SK-N-SH treated with all-trans-retinoic acid at 6 μM for 48 hours (cell line): ENCODE measurements around the gene SGCA.

Source experiments
- ATAC-seq: fragments of 200-7000 bp; cut with Tn5 transposase; 3 replicates; pipeline ENCODE4 v1.9.1; 2020; ENCODE audit warnings: mild to moderate bottlenecking, moderate library complexity
- ARNTL ChIP-seq: fragments of 450-650 bp; formaldehyde crosslinking; IDR thresholded peaks from 2 replicates; pipeline ENCODE4 v1.5.0; 2020; ENCODE audit warnings: low read depth, mild to moderate bottlenecking, moderate library complexity, borderline replicate concordance
- BACH2 ChIP-seq: fragments of 250-450 bp; sonication (Bioruptor Pico); IDR thresholded peaks from 2 replicates; pipeline ENCODE4 v1.9.0; 2021; ENCODE audit warnings: mild to moderate bottlenecking, borderline replicate concordance
- CSDC2 ChIP-seq: fragments of 250-450 bp; sonication (Bioruptor Pico); IDR thresholded peaks from 2 replicates; pipeline ENCODE4 v1.5.0; 2020; ENCODE audit warnings: mild to moderate bottlenecking, moderate library complexity
- ESRRG ChIP-seq: fragments of 250-450 bp; sonication (Bioruptor Pico); IDR thresholded peaks from 2 replicates; pipeline ENCODE4 v1.6.1; 2021; ENCODE audit warnings: mild to moderate bottlenecking
- GLIS3 ChIP-seq: fragments of 250-450 bp; sonication (Bioruptor Pico); IDR thresholded peaks from 2 replicates; pipeline ENCODE4 v1.5.0; 2020; ENCODE audit warnings: mild to moderate bottlenecking, moderate library complexity
- ISL1 ChIP-seq: fragments of 250-450 bp; sonication (Bioruptor Pico); IDR thresholded peaks from 2 replicates; pipeline ENCODE4 v2.1.2; 2022; ENCODE audit warnings: mild to moderate bottlenecking, moderate library complexity
- OSR1 ChIP-seq: fragments of 250-450 bp; sonication (Bioruptor Pico); IDR thresholded peaks from 2 replicates; pipeline ENCODE4 v1.8.0; 2022; ENCODE audit warnings: moderate library complexity, mild to moderate bottlenecking, inconsistent platforms
- PPARA ChIP-seq: fragments of 250-450 bp; sonication (Bioruptor Pico); IDR thresholded peaks from 2 replicates; pipeline ENCODE4 v1.5.0; 2020; ENCODE audit warnings: mild to moderate bottlenecking, borderline replicate concordance
- RARB ChIP-seq: fragments of 250-450 bp; sonication (Bioruptor Pico); IDR thresholded peaks from 2 replicates; pipeline ENCODE4 v1.8.0; 2021; ENCODE audit warnings: mild to moderate bottlenecking, moderate library complexity
- SNAI2 ChIP-seq: fragments of 250-450 bp; sonication (Bioruptor Pico); IDR thresholded peaks from 2 replicates; pipeline ENCODE4 v1.5.0; 2020; ENCODE audit warnings: mild to moderate bottlenecking, moderate library complexity
- TOX ChIP-seq: fragments of 250-450 bp; sonication (Bioruptor Pico); IDR thresholded peaks from 2 replicates; pipeline ENCODE4 v1.8.0; 2021; ENCODE audit warnings: mild to moderate bottlenecking, moderate library complexity, borderline replicate concordance
- ZC3H10 ChIP-seq: fragments of 250-450 bp; sonication (Bioruptor Pico); IDR thresholded peaks from 2 replicates; pipeline ENCODE4 v1.5.1; 2021; ENCODE audit warnings: mild to moderate bottlenecking, moderate library complexity
- ZFP3 ChIP-seq: fragments of 250-450 bp; sonication (Bioruptor Pico); IDR thresholded peaks from 2 replicates; pipeline ENCODE4 v1.5.0; 2020; ENCODE audit warnings: mild to moderate bottlenecking, moderate library complexity
- ZFP30 ChIP-seq: fragments of 450-650 bp; formaldehyde crosslinking; IDR thresholded peaks from 2 replicates; pipeline ENCODE4 v1.5.0; 2022; ENCODE audit warnings: mild to moderate bottlenecking, moderate library complexity
- ZNF565 ChIP-seq: fragments of 450-650 bp; formaldehyde crosslinking; conservative IDR thresholded peaks from 2 replicates; pipeline ENCODE4 v1.5.0; 2020; ENCODE audit warnings: low read depth, mild to moderate bottlenecking, moderate library complexity
- ZNF70 ChIP-seq: fragments of 450-650 bp; formaldehyde crosslinking; IDR thresholded peaks from 2 replicates; pipeline ENCODE4 v1.5.0; 2020; ENCODE audit warnings: mild to moderate bottlenecking, moderate library complexity
- ZNF8 ChIP-seq: fragments of 450-650 bp; formaldehyde crosslinking; IDR thresholded peaks from 2 replicates; pipeline ENCODE4 v1.5.0; 2020; ENCODE audit warnings: mild to moderate bottlenecking, moderate library complexity
- TF ChIP-seq, protein P1 (sequence below): fragments of 250-450 bp; sonication (Bioruptor Pico); IDR thresholded peaks from 2 replicates; pipeline ENCODE4 v1.5.1; 2021; ENCODE audit warnings: mild to moderate bottlenecking, moderate library complexity
- TF ChIP-seq, protein P2 (sequence below): fragments of 250-450 bp; sonication (Bioruptor Pico); IDR thresholded peaks from 2 replicates; pipeline ENCODE4 v1.5.1; 2020; ENCODE audit warnings: low read depth, mild to moderate bottlenecking, moderate library complexity
- TF ChIP-seq, protein P3 (sequence below): fragments of 250-450 bp; sonication (Bioruptor Pico); IDR thresholded peaks from 2 replicates; pipeline ENCODE4 v1.8.0; 2021; ENCODE audit warnings: low read depth, mild to moderate bottlenecking, moderate library complexity, borderline replicate concordance
- TF ChIP-seq, protein P4 (sequence below): fragments of 250-450 bp; sonication (Bioruptor Pico); IDR thresholded peaks from 2 replicates; pipeline ENCODE4 v1.8.0; 2020; ENCODE audit warnings: mild to moderate bottlenecking, moderate library complexity, borderline replicate concordance
- TF ChIP-seq, protein P5 (sequence below): fragments of 250-450 bp; sonication (Bioruptor Pico); IDR thresholded peaks from 2 replicates; pipeline ENCODE4 v1.5.0; 2020; ENCODE audit warnings: mild to moderate bottlenecking, moderate library complexity

Gene SGCA

DNA sequence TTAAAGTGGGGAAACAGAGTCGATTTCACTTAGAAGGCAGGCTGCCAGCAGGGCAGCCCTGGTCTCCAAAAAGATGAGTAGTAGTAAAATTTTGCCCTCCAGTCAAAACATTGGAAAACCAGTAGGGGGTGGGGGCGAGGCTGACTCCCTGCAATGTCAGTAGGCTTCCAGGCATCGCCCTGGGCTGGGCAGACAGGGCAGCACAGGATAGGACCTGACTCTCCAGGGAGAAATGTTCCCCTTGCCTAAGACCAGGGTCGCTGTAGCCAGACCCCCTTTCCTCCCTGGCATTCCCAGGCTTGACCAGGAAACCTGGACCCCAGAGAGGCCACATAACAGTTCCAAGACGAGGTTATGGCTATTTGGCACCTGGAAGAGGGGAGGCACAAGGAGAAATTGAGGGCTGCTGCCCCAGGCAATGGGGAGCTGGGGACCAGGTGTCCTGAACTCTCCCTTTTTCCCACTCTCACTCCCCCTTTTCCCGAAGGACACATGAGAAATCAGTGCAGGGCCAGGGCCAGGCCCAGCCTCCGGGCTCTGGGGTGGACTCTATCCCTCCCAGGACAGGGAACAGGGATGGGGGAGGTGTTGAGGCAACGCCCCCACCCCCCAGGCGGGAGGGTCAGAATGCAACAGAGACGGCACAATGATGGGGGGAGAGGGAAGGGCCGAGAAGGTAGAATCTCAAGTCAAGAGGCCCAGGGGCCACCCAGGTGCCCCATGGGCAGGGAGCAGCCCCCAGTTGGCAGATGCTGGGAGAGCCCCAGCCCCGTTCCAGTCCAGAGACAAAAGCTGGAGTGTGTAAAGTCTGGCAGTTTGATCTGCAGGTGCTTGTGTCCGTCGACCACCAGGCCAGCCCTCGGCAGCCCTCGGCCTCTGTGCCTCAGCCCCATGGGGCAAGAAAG is 31.3 kb upstream of the SGCA start:
- no peak for ATAC-seq
- TF ChIP-seq SNAI2 (CRISPR knock-in tag) (no peak), ZFP30 (no peak), RARB (no peak), ARNTL (CRISPR knock-in tag) (no peak), BACH2 (no peak), ZFP3 (no peak), PPARA (CRISPR knock-in tag) (no peak), CSDC2 (no peak), ESRRG (CRISPR knock-in tag) (no peak), GLIS3 (no peak), ZNF8 (CRISPR knock-in tag) (no peak), TOX (CRISPR knock-in tag) (no peak), ISL1 (CRISPR knock-in tag) (no peak), ZNF565 (CRISPR knock-in tag) (no peak), ZNF70 (no peak)
- TF ChIP-seq, protein P1, sequence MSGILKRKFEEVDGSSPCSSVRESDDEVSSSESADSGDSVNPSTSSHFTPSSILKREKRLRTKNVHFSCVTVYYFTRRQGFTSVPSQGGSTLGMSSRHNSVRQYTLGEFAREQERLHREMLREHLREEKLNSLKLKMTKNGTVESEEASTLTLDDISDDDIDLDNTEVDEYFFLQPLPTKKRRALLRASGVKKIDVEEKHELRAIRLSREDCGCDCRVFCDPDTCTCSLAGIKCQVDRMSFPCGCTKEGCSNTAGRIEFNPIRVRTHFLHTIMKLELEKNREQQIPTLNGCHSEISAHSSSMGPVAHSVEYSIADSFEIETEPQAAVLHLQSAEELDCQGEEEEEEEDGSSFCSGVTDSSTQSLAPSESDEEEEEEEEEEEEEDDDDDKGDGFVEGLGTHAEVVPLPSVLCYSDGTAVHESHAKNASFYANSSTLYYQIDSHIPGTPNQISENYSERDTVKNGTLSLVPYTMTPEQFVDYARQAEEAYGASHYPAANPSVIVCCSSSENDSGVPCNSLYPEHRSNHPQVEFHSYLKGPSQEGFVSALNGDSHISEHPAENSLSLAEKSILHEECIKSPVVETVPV (CRISPR knock-in tag): no peak
- TF ChIP-seq, protein P2, sequence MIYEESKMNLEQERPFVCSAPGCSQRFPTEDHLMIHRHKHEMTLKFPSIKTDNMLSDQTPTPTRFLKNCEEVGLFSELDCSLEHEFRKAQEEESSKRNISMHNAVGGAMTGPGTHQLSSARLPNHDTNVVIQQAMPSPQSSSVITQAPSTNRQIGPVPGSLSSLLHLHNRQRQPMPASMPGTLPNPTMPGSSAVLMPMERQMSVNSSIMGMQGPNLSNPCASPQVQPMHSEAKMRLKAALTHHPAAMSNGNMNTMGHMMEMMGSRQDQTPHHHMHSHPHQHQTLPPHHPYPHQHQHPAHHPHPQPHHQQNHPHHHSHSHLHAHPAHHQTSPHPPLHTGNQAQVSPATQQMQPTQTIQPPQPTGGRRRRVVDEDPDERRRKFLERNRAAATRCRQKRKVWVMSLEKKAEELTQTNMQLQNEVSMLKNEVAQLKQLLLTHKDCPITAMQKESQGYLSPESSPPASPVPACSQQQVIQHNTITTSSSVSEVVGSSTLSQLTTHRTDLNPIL (CRISPR knock-in tag): no peak
- TF ChIP-seq, protein P3, sequence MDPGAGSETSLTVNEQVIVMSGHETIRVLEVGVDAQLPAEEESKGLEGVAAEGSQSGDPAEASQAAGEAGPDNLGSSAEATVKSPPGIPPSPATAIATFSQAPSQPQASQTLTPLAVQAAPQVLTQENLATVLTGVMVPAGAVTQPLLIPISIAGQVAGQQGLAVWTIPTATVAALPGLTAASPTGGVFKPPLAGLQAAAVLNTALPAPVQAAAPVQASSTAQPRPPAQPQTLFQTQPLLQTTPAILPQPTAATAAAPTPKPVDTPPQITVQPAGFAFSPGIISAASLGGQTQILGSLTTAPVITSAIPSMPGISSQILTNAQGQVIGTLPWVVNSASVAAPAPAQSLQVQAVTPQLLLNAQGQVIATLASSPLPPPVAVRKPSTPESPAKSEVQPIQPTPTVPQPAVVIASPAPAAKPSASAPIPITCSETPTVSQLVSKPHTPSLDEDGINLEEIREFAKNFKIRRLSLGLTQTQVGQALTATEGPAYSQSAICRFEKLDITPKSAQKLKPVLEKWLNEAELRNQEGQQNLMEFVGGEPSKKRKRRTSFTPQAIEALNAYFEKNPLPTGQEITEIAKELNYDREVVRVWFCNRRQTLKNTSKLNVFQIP: no peak
- TF ChIP-seq, all 23 proteins: peak for 0

DNA sequence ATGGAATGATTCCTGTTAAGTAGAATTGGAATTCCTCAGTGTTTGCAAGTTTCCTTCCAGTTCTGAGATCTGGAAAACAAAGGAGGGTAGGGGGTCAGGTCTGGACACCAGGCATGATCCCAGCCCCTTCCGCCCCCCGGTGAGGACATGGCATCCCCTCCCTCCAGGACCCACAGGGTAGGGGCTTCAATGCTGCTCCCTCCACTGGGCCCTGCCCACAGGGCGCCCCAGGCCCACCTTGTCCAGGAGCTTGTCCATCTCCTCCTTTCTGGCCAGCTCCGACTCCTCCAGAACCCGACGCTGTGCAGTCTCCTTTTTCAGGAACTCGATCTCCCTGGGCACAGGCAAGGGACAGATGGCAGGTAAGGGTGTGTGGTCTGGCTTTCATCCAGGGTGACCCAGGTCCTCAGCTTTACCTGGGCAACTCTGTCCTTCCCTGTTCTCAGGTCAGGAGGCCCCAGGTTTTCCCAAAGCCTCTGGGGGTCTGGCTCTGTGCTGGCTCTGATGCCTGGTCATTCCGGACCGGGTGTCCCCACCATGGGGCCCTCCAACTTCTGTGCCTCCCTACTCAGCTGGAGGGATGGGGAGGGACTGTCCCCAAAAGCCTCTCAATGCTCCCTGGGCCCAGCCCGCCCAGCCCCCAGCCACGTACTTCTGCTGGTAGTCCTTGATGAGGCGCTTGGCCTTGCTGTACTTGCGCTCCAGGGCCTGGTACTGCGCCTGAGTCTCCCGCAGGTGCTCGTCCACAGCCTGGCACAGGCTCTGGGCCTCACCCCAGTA is 30.3 kb upstream of the SGCA start:
- ATAC-seq: no peak
- TF ChIP-seq ZC3H10 (CRISPR knock-in tag) (no peak), ZNF8 (CRISPR knock-in tag) (no peak), BACH2 (no peak), RARB (no peak), CSDC2 (no peak), ZFP3 (no peak), OSR1 (CRISPR knock-in tag) (no peak), ARNTL (CRISPR knock-in tag) (no peak), ZNF70 (no peak), GLIS3 (no peak), ISL1 (CRISPR knock-in tag) (no peak)
- TF ChIP-seq, protein P4, sequence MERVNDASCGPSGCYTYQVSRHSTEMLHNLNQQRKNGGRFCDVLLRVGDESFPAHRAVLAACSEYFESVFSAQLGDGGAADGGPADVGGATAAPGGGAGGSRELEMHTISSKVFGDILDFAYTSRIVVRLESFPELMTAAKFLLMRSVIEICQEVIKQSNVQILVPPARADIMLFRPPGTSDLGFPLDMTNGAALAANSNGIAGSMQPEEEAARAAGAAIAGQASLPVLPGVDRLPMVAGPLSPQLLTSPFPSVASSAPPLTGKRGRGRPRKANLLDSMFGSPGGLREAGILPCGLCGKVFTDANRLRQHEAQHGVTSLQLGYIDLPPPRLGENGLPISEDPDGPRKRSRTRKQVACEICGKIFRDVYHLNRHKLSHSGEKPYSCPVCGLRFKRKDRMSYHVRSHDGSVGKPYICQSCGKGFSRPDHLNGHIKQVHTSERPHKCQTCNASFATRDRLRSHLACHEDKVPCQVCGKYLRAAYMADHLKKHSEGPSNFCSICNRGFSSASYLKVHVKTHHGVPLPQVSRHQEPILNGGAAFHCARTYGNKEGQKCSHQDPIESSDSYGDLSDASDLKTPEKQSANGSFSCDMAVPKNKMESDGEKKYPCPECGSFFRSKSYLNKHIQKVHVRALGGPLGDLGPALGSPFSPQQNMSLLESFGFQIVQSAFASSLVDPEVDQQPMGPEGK (CRISPR knock-in tag): no peak
- TF ChIP-seq, protein P1 (CRISPR knock-in tag): no peak
- TF ChIP-seq, protein P5, sequence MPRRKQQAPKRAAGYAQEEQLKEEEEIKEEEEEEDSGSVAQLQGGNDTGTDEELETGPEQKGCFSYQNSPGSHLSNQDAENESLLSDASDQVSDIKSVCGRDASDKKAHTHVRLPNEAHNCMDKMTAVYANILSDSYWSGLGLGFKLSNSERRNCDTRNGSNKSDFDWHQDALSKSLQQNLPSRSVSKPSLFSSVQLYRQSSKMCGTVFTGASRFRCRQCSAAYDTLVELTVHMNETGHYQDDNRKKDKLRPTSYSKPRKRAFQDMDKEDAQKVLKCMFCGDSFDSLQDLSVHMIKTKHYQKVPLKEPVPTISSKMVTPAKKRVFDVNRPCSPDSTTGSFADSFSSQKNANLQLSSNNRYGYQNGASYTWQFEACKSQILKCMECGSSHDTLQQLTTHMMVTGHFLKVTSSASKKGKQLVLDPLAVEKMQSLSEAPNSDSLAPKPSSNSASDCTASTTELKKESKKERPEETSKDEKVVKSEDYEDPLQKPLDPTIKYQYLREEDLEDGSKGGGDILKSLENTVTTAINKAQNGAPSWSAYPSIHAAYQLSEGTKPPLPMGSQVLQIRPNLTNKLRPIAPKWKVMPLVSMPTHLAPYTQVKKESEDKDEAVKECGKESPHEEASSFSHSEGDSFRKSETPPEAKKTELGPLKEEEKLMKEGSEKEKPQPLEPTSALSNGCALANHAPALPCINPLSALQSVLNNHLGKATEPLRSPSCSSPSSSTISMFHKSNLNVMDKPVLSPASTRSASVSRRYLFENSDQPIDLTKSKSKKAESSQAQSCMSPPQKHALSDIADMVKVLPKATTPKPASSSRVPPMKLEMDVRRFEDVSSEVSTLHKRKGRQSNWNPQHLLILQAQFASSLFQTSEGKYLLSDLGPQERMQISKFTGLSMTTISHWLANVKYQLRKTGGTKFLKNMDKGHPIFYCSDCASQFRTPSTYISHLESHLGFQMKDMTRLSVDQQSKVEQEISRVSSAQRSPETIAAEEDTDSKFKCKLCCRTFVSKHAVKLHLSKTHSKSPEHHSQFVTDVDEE (CRISPR knock-in tag): no peak
